SK-N-SH treated with all-trans-retinoic acid at 6 μM for 48 hours (cell line): ENCODE results near the gene CYP1A2.

ENCODE experiments used
- ATAC-seq: fragments of 200-7000 bp; cut with Tn5 transposase; 3 replicates; pipeline ENCODE4 v1.9.1; 2020; ENCODE audit warnings: mild to moderate bottlenecking, moderate library complexity
- ARNTL ChIP-seq: fragments of 450-650 bp; formaldehyde crosslinking; IDR thresholded peaks from 2 replicates; pipeline ENCODE4 v1.5.0; 2020; ENCODE audit warnings: low read depth, mild to moderate bottlenecking, moderate library complexity, borderline replicate concordance
- BACH2 ChIP-seq: fragments of 250-450 bp; sonication (Bioruptor Pico); IDR thresholded peaks from 2 replicates; pipeline ENCODE4 v1.9.0; 2021; ENCODE audit warnings: mild to moderate bottlenecking, borderline replicate concordance
- CREB5 ChIP-seq: fragments of 250-450 bp; sonication (Bioruptor Pico); IDR thresholded peaks from 2 replicates; pipeline ENCODE4 v1.5.1; 2020; ENCODE audit warnings: low read depth, mild to moderate bottlenecking, moderate library complexity
- CSDC2 ChIP-seq: fragments of 250-450 bp; sonication (Bioruptor Pico); IDR thresholded peaks from 2 replicates; pipeline ENCODE4 v1.5.0; 2020; ENCODE audit warnings: mild to moderate bottlenecking, moderate library complexity
- CSRNP3 ChIP-seq: fragments of 250-450 bp; sonication (Bioruptor Pico); IDR thresholded peaks from 2 replicates; pipeline ENCODE4 v1.5.1; 2021; ENCODE audit warnings: mild to moderate bottlenecking, moderate library complexity
- ESRRG ChIP-seq: fragments of 250-450 bp; sonication (Bioruptor Pico); IDR thresholded peaks from 2 replicates; pipeline ENCODE4 v1.6.1; 2021; ENCODE audit warnings: mild to moderate bottlenecking
- ISL1 ChIP-seq: fragments of 250-450 bp; sonication (Bioruptor Pico); IDR thresholded peaks from 2 replicates; pipeline ENCODE4 v2.1.2; 2022; ENCODE audit warnings: mild to moderate bottlenecking, moderate library complexity
- OSR1 ChIP-seq: fragments of 250-450 bp; sonication (Bioruptor Pico); IDR thresholded peaks from 2 replicates; pipeline ENCODE4 v1.8.0; 2022; ENCODE audit warnings: moderate library complexity, mild to moderate bottlenecking, inconsistent platforms
- PATZ1 ChIP-seq: fragments of 250-450 bp; sonication (Bioruptor Pico); IDR thresholded peaks from 2 replicates; pipeline ENCODE4 v1.8.0; 2020; ENCODE audit warnings: mild to moderate bottlenecking, moderate library complexity, borderline replicate concordance
- POU6F1 ChIP-seq: fragments of 250-450 bp; sonication (Bioruptor Pico); IDR thresholded peaks from 2 replicates; pipeline ENCODE4 v1.8.0; 2021; ENCODE audit warnings: low read depth, mild to moderate bottlenecking, moderate library complexity, borderline replicate concordance
- PPARA ChIP-seq: fragments of 250-450 bp; sonication (Bioruptor Pico); IDR thresholded peaks from 2 replicates; pipeline ENCODE4 v1.5.0; 2020; ENCODE audit warnings: mild to moderate bottlenecking, borderline replicate concordance
- RARB ChIP-seq: fragments of 250-450 bp; sonication (Bioruptor Pico); IDR thresholded peaks from 2 replicates; pipeline ENCODE4 v1.8.0; 2021; ENCODE audit warnings: mild to moderate bottlenecking, moderate library complexity
- SNAI2 ChIP-seq: fragments of 250-450 bp; sonication (Bioruptor Pico); IDR thresholded peaks from 2 replicates; pipeline ENCODE4 v1.5.0; 2020; ENCODE audit warnings: mild to moderate bottlenecking, moderate library complexity
- TOX ChIP-seq: fragments of 250-450 bp; sonication (Bioruptor Pico); IDR thresholded peaks from 2 replicates; pipeline ENCODE4 v1.8.0; 2021; ENCODE audit warnings: mild to moderate bottlenecking, moderate library complexity, borderline replicate concordance
- TSHZ2 ChIP-seq: fragments of 250-450 bp; sonication (Bioruptor Pico); IDR thresholded peaks from 2 replicates; pipeline ENCODE4 v1.5.0; 2020; ENCODE audit warnings: mild to moderate bottlenecking, moderate library complexity
- ZC3H10 ChIP-seq: fragments of 250-450 bp; sonication (Bioruptor Pico); IDR thresholded peaks from 2 replicates; pipeline ENCODE4 v1.5.1; 2021; ENCODE audit warnings: mild to moderate bottlenecking, moderate library complexity
- ZFP3 ChIP-seq: fragments of 250-450 bp; sonication (Bioruptor Pico); IDR thresholded peaks from 2 replicates; pipeline ENCODE4 v1.5.0; 2020; ENCODE audit warnings: mild to moderate bottlenecking, moderate library complexity
- ZFP30 ChIP-seq: fragments of 450-650 bp; formaldehyde crosslinking; IDR thresholded peaks from 2 replicates; pipeline ENCODE4 v1.5.0; 2022; ENCODE audit warnings: mild to moderate bottlenecking, moderate library complexity
- ZNF70 ChIP-seq: fragments of 450-650 bp; formaldehyde crosslinking; IDR thresholded peaks from 2 replicates; pipeline ENCODE4 v1.5.0; 2020; ENCODE audit warnings: mild to moderate bottlenecking, moderate library complexity

Gene CYP1A2

GRCh38 chr15:74791667-74792066, 43.0 kb downstream of the CYP1A2 start:
- ATAC-seq, result no peak
- no peak for TF ChIP-seq CSRNP3 (CRISPR knock-in tag)
- no peak for TF ChIP-seq RARB (CRISPR knock-in tag)
- TF ChIP-seq ESRRG (CRISPR knock-in tag), result no peak
- TF ChIP-seq CREB5, result no peak
- no peak for TF ChIP-seq ISL1
- TF ChIP-seq OSR1, result no peak
- TF ChIP-seq CSDC2, result no peak
- TF ChIP-seq TOX, result no peak

GRCh38 chr15:74792227-74793016, 43.8 kb downstream of the CYP1A2 start:
- no peak for TF ChIP-seq TOX
- no peak for TF ChIP-seq TSHZ2 (CRISPR knock-in tag)
- no peak for TF ChIP-seq BACH2 (CRISPR knock-in tag)
- TF ChIP-seq POU6F1 (CRISPR knock-in tag), result no peak
- TF ChIP-seq ZC3H10 (CRISPR knock-in tag), result no peak
- no peak for TF ChIP-seq PATZ1 (CRISPR knock-in tag)
- TF ChIP-seq ZFP3 (CRISPR knock-in tag), result no peak
- no peak for TF ChIP-seq ZNF70 (CRISPR knock-in tag)
- no peak for TF ChIP-seq CSRNP3 (CRISPR knock-in tag)
- TF ChIP-seq SNAI2 (CRISPR knock-in tag), result no peak
- no peak for TF ChIP-seq ISL1
- TF ChIP-seq ZFP30 (CRISPR knock-in tag), result no peak
- no peak for TF ChIP-seq CSDC2
- no peak for TF ChIP-seq PPARA (CRISPR knock-in tag)
- no peak for TF ChIP-seq ARNTL (CRISPR knock-in tag)
- no peak for TF ChIP-seq RARB (CRISPR knock-in tag)
- no peak for ATAC-seq
